ENCODE data around the gene FGGY.

FGGY gene

GRCh38 chr1:59342801-59343575 is 46.1 kb downstream of the FGGY start:
- no peak for DNase-seq (ENCODE audit: low read depth)
- H3K4me3 ChIP-seq (ENCODE audit: low read depth, low read length) = no peak overlapping the region
- in situ Hi-C loops (cut with HindIII; ENCODE audit: low sequenced_read_pairs) = no loop called here
- no peak for TF ChIP-seq CTCF (IDR thresholded peaks at IDR 0.05; ENCODE audit: low read depth, low read length, missing control alignments)

- no peak for TF ChIP-seq CTCF (IDR thresholded peaks at IDR 0.05; ENCODE audit: low read depth, low read length, missing control alignments)
- in situ Hi-C loops (cut with HindIII; ENCODE audit: low sequenced_read_pairs) = no loop called here
- H3K4me3 ChIP-seq (ENCODE audit: low read depth, low read length) = no peak overlapping the region
- DNase-seq (ENCODE audit: low read depth) = no peak
Observed at GRCh38 chr1:59343576-59343840, 46.6 kb downstream of the FGGY start.

GRCh38 chr1:59345221-59345620 is 48.3 kb downstream of the FGGY start:
- DNase-seq (ENCODE audit: low read depth) = no peak
- in situ Hi-C loops (cut with HindIII; ENCODE audit: low sequenced_read_pairs) = no loop called here
- no peak for TF ChIP-seq CTCF (IDR thresholded peaks at IDR 0.05; ENCODE audit: low read depth, low read length, missing control alignments)
- no peak overlapping the region for H3K4me3 ChIP-seq (ENCODE audit: low read depth, low read length)

GRCh38 chr1:59346429-59346828 is 49.5 kb downstream of the FGGY start:
- no peak overlapping the region for H3K4me3 ChIP-seq (ENCODE audit: low read depth, low read length)
- in situ Hi-C loops (cut with HindIII; ENCODE audit: low sequenced_read_pairs) = no loop called here
- no peak for TF ChIP-seq CTCF (IDR thresholded peaks at IDR 0.05; ENCODE audit: low read depth, low read length, missing control alignments)
- no peak for DNase-seq (ENCODE audit: low read depth)

- DNase-seq (ENCODE audit: low read depth) = no peak
- in situ Hi-C loops (cut with HindIII; ENCODE audit: low sequenced_read_pairs) = no loop called here
Observed at GRCh38 chr1:59349101-59349500, 52.2 kb downstream of the FGGY start.

GRCh38 chr1:59350521-59350920 is 53.6 kb downstream of the FGGY start:
- no peak overlapping the region for H3K4me3 ChIP-seq (ENCODE audit: low read depth, low read length)
- no peak for TF ChIP-seq CTCF (IDR thresholded peaks at IDR 0.05; ENCODE audit: low read depth, low read length, missing control alignments)
- in situ Hi-C loops (cut with HindIII; ENCODE audit: low sequenced_read_pairs) = no loop called here
- no peak for DNase-seq (ENCODE audit: low read depth)

More at GRCh38 chr1:59349101-59349500, 52.2 kb downstream of the FGGY start:
- TF ChIP-seq CTCF (IDR thresholded peaks at IDR 0.05; ENCODE audit: low read depth, low read length, missing control alignments) = no peak
- H3K4me3 ChIP-seq (ENCODE audit: low read depth, low read length) = no peak overlapping the region
